GM19372 (cell line): ENCODE measurements around the gene TGFBR2.
A peak's percentile ranks its signal among the peaks of the same experiment; 100 is the strongest.

ENCODE experiments used
- ATAC-seq: cut with Tn5 transposase; IDR thresholded peaks from one replicate; pipeline ENCODE4 v1.9.1; 2021; ENCODE audit warnings: mild to moderate bottlenecking, low read depth, moderate library complexity; ENCODE audit not compliant: unreplicated experiment

Gene TGFBR2

GRCh38 chr3:30600572-30600971 lies 5.8 kb upstream of the TGFBR2 start:
- no peak for ATAC-seq

GRCh38 chr3:30602946-30603345 lies 3.5 kb upstream of the TGFBR2 start:
- peak; percentile 23 for ATAC-seq

GRCh38 chr3:30604093-30604492 lies 2.3 kb upstream of the TGFBR2 start:
- ATAC-seq = no peak

GRCh38 chr3:30604558-30604957 lies 1.8 kb upstream of the TGFBR2 start:
- ATAC-seq = no peak

- no peak for ATAC-seq
These were observed 1.4 kb upstream of the TGFBR2 start for GRCh38 chr3:30605005-30605404.

- no peak for ATAC-seq
These were observed 598 bp upstream of the TGFBR2 start for GRCh38 chr3:30605706-30606300.

- peak; percentile 44 for ATAC-seq
These were observed 832 bp downstream of the TGFBR2 start for GRCh38 chr3:30607032-30607833.

GRCh38 chr3:30608598-30608947 lies 2.2 kb downstream of the TGFBR2 start:
- ATAC-seq = no peak

- ATAC-seq = no peak
These were observed 3.7 kb downstream of the TGFBR2 start for GRCh38 chr3:30609930-30610701.

- ATAC-seq = no peak
These were observed 4.4 kb downstream of the TGFBR2 start for GRCh38 chr3:30610702-30611368.

- no peak for ATAC-seq
These were observed 5.4 kb downstream of the TGFBR2 start for GRCh38 chr3:30611613-30612436.

- no peak for ATAC-seq
These were observed 6.2 kb downstream of the TGFBR2 start for GRCh38 chr3:30612437-30613132.

GRCh38 chr3:30613133-30613825 lies 6.9 kb downstream of the TGFBR2 start:
- ATAC-seq = no peak

- no peak for ATAC-seq
These were observed 8.0 kb downstream of the TGFBR2 start for GRCh38 chr3:30614373-30614772.

- no peak for ATAC-seq
These were observed 8.5 kb downstream of the TGFBR2 start for GRCh38 chr3:30614943-30615342.

- ATAC-seq = no peak
These were observed 9.4 kb downstream of the TGFBR2 start for GRCh38 chr3:30615615-30616346.

- no peak for ATAC-seq
These were observed 10.1 kb downstream of the TGFBR2 start for GRCh38 chr3:30616347-30617027.

- no peak for ATAC-seq
These were observed 10.7 kb downstream of the TGFBR2 start for GRCh38 chr3:30617069-30617468.
